ENCODE data around the gene POLA1. TPM values are rescaled to one million over a fixed set of nuclear protein-coding genes. Genes with fewer than 3 reads are reported as not detected.
"Not testable (repeated sequence)": the region's sequence is repeated elsewhere in the genome, so short reads cannot be mapped to it uniquely, and the experiment has no call there.

Gene POLA1
- total RNA-seq, 1 donor from 2014 or later, result 6.0 TPM

GRCh38 chrX:24648495-24648894 lies 45.2 kb upstream of the POLA1 start:
- DNase-seq (ENCODE audit: low spot score in 2 of 2), result no peak
- H3K36me3 ChIP-seq, result no peaks in the 10 kb centered on the region
- no peak overlapping the region for H3K4me3 ChIP-seq
- intact Hi-C loops (cut with DNase I), result no loop called here
- no peaks in the 10 kb centered on the region for H3K4me1 ChIP-seq
- H3K27ac ChIP-seq, result no peak overlapping the region
- H3K27me3 ChIP-seq, result no peaks in the 10 kb centered on the region
- no peaks in the 10 kb centered on the region for H3K9me3 ChIP-seq
- TF ChIP-seq CTCF (IDR thresholded peaks at IDR 0.05), result no peak

- TF ChIP-seq CTCF (IDR thresholded peaks at IDR 0.05), result no peak
- no peak for DNase-seq (ENCODE audit: low spot score in 2 of 2)
- intact Hi-C loops (cut with DNase I), result no loop called here
- Histone ChIP-seq H3K9me3 (no peaks in the 10 kb centered on the region), H3K4me1 (no peaks in the 10 kb centered on the region), H3K36me3 (no peaks in the 10 kb centered on the region), H3K4me3 (no peak overlapping the region), H3K27ac (no peak overlapping the region), H3K27me3 (no peaks in the 10 kb centered on the region)
Measured at GRCh38 chrX:24651783-24652182, 41.9 kb upstream of the POLA1 start.

- H3K27me3 ChIP-seq; H3K27ac ChIP-seq; intact Hi-C loops (cut with DNase I); H3K36me3 ChIP-seq; H3K9me3 ChIP-seq; H3K4me1 ChIP-seq; DNase-seq (ENCODE audit: low spot score in 2 of 2); H3K4me3 ChIP-seq: not testable (repeated sequence)
Measured at GRCh38 chrX:24655679-24656078, 38.0 kb upstream of the POLA1 start.

DNA sequence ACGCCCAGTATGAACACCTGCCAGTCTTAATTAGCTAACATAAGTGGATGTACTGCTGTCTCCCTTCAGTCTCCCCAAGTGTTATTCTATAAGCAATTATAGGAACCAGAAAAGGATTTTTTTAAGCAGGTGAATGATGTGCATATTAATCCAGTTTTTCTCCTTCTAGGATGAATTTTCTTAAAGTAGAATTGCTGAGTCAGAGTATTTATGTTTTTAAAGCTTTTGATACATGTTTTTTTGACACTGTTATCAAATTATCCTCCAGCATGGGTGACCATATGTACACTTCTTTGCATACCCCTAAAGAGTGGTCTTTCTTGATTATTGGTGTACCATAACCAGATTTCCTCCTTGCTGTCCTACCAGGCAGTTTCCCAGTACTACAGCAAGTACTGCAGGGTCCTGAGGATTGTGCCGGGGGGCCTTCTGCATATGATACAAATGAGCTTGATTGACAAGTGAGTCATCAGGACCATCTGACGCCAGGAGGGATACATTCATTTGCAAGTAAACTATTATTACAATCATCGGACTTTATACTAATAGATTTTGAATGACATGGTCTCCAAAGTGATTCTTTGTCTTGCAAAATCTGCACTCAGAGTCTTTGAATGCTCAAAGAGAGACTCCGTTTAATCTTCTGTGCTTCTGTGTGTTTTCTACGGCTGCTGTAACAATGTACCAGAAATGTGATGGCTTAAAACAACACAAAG lies 35.9 kb upstream of the POLA1 start:
- H3K4me3 ChIP-seq, result no peak overlapping the region
- no peaks in the 10 kb centered on the region for H3K36me3 ChIP-seq
- no peaks in the 10 kb centered on the region for H3K4me1 ChIP-seq
- no peaks in the 10 kb centered on the region for H3K27me3 ChIP-seq
- DNase-seq (ENCODE audit: low spot score in 2 of 2), result no peak
- no peak for TF ChIP-seq CTCF (IDR thresholded peaks at IDR 0.05)
- no peaks in the 10 kb centered on the region for H3K9me3 ChIP-seq
- no peak overlapping the region for H3K27ac ChIP-seq
- intact Hi-C loops (cut with DNase I), result no loop called here

- H3K27me3 ChIP-seq, result no peaks in the 10 kb centered on the region
- no peaks in the 10 kb centered on the region for H3K36me3 ChIP-seq
- H3K9me3 ChIP-seq, result no peaks in the 10 kb centered on the region
- TF ChIP-seq CTCF (IDR thresholded peaks at IDR 0.05), result no peak
- no peaks in the 10 kb centered on the region for H3K4me1 ChIP-seq
- DNase-seq (ENCODE audit: low spot score in 2 of 2), result no peak
- intact Hi-C loops (cut with DNase I), result no loop called here
- H3K27ac ChIP-seq, result no peak overlapping the region
- no peak overlapping the region for H3K4me3 ChIP-seq
Measured at GRCh38 chrX:24658421-24658820, 35.3 kb upstream of the POLA1 start.

- no peaks in the 10 kb centered on the region for H3K27me3 ChIP-seq
- no peak for TF ChIP-seq CTCF (IDR thresholded peaks at IDR 0.05)
- H3K4me1 ChIP-seq, result no peaks in the 10 kb centered on the region
- H3K27ac ChIP-seq, result no peak overlapping the region
- no peaks in the 10 kb centered on the region for H3K36me3 ChIP-seq
- no peaks in the 10 kb centered on the region for H3K9me3 ChIP-seq
- no peak overlapping the region for H3K4me3 ChIP-seq
- DNase-seq (ENCODE audit: low spot score in 2 of 2), result no peak
- intact Hi-C loops (cut with DNase I), result no loop called here
Measured at GRCh38 chrX:24659106-24659505, 34.6 kb upstream of the POLA1 start.

Measured in ascending aorta (tissue), 2 donors.